ENCODE measurements around the gene CACHD1. TPM values are rescaled to one million over a fixed set of nuclear protein-coding genes. Genes with fewer than 3 reads are reported as not detected.

The CACHD1 gene
- total RNA-seq, 1 experiment from 2014 or later, result 8.4 TPM

DNA sequence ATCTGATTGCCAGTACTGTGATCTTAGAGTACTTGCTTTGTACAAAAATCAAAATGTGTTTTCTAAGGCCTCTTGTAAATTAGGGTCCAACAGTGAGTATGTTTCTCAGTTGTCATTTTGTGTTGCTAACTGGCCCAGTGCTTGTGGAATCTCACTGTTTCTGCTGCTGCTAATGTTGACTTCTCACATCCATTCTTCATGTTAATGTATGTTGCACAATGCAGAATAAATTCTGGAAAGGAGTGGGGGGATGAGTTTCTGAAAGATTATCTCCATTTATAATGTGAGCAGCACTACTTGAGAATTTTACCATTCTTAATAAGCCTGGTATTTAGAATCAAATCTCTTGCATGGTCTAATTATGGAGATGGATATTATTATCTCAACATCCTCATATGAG is 57.9 kb downstream of the CACHD1 start:
- H3K9me3 ChIP-seq (ENCODE audit: control insufficient read depth in 1 of 2, insufficient read depth in 1 of 2, low read depth in 1 of 2, low read length in 2 of 2), result no peaks in the 10 kb centered on the region
- intact Hi-C loops (cut with micrococcal nuclease), result no loop called here
- H3K4me1 ChIP-seq (ENCODE audit: control insufficient read depth in 1 of 2, insufficient read depth in 2 of 2, low read length in 2 of 2), result peaks cover 0 to 6% of the 10 kb centered on the region in 2 experiments; a peak in 1 of 4 replicates
- no TSS peak for BruUV-seq (replicated peaks)
- no peak overlapping the region for H3K27ac ChIP-seq (ENCODE audit: low read depth, low read length)
- no peak for DNase-seq (ENCODE audit: low read depth, low spot score)
- ATAC-seq, result no peak
- H3K9me2 ChIP-seq (ENCODE audit: insufficient read depth), result no peaks in the 10 kb centered on the region
- H3K27me3 ChIP-seq (ENCODE audit: insufficient read depth, low read length), result no peaks in the 10 kb centered on the region
- H2AFZ ChIP-seq (ENCODE audit: low read depth, low read length, poor library complexity, severe bottlenecking), result no peak overlapping the region
- no peak overlapping the region for H3K9ac ChIP-seq (ENCODE audit: low read length)
- ChIA-PET CTCF (no interaction called here), POLR2A (no interaction called here), RAD21 (ENCODE audit: low non-redundant PET in 1 of 2, low total read pairs in 2 of 2, uncharacterized antibody in 2 of 2, unreplicated experiment in 2 of 2) (no interaction called here)
- no peak overlapping the region for H3K4me3 ChIP-seq (replicated peaks in 1 of 2; ENCODE audit: low read depth in 1 of 2, low read length in 2 of 2)
- H3K4me2 ChIP-seq (ENCODE audit: low read length), result no peak overlapping the region
- TF ChIP-seq FOSL1 (IDR thresholded peaks at IDR 0.05; ENCODE audit: low read depth) (no peak), SP1 (IDR thresholded peaks at IDR 0.05; ENCODE audit: low read depth) (no peak), JUND (IDR thresholded peaks at IDR 0.05) (no peak), CBX3 (IDR thresholded peaks at IDR 0.05; ENCODE audit: low read depth) (no peak)
- no peaks in the 10 kb centered on the region for H3K36me3 ChIP-seq (ENCODE audit: control insufficient read depth in 1 of 2, insufficient read depth in 2 of 2, low read length in 2 of 2)
- no peaks in the 10 kb centered on the region for H4K20me1 ChIP-seq (ENCODE audit: insufficient read depth)
- peaks cover 12% of the 10 kb centered on the region for H3K79me2 ChIP-seq (ENCODE audit: insufficient read depth, low read length)

- ChIA-PET POLR2A (no interaction called here), CTCF (no interaction called here), RAD21 (ENCODE audit: low non-redundant PET in 1 of 2, low total read pairs in 2 of 2, uncharacterized antibody in 2 of 2, unreplicated experiment in 2 of 2) (no interaction called here)
- no peak overlapping the region for H3K4me3 ChIP-seq (replicated peaks in 1 of 2; ENCODE audit: low read depth in 1 of 2, low read length in 2 of 2)
- H3K9me2 ChIP-seq (ENCODE audit: insufficient read depth), result no peaks in the 10 kb centered on the region
- no peak for ATAC-seq
- H3K9ac ChIP-seq (ENCODE audit: low read length), result no peak overlapping the region
- H3K79me2 ChIP-seq (ENCODE audit: insufficient read depth, low read length), result peaks cover 15% of the 10 kb centered on the region
- no TSS peak for BruUV-seq (replicated peaks)
- DNase-seq (ENCODE audit: low read depth, low spot score), result no peak
- intact Hi-C loops (cut with micrococcal nuclease), result no loop called here
- H3K27ac ChIP-seq (ENCODE audit: low read depth, low read length), result no peak overlapping the region
- no peaks in the 10 kb centered on the region for H4K20me1 ChIP-seq (ENCODE audit: insufficient read depth)
- H3K9me3 ChIP-seq (ENCODE audit: control insufficient read depth in 1 of 2, insufficient read depth in 1 of 2, low read depth in 1 of 2, low read length in 2 of 2), result no peaks in the 10 kb centered on the region
- H3K4me2 ChIP-seq (ENCODE audit: low read length), result no peak overlapping the region
- no peaks in the 10 kb centered on the region for H3K36me3 ChIP-seq (ENCODE audit: control insufficient read depth in 1 of 2, insufficient read depth in 2 of 2, low read length in 2 of 2)
- peaks cover 0 to 7% of the 10 kb centered on the region in 2 experiments; a peak in 1 of 4 replicates for H3K4me1 ChIP-seq (ENCODE audit: control insufficient read depth in 1 of 2, insufficient read depth in 2 of 2, low read length in 2 of 2)
- no peaks in the 10 kb centered on the region for H3K27me3 ChIP-seq (ENCODE audit: insufficient read depth, low read length)
- H2AFZ ChIP-seq (ENCODE audit: low read depth, low read length, poor library complexity, severe bottlenecking), result no peak overlapping the region
- TF ChIP-seq ELF1 (IDR thresholded peaks at IDR 0.05; ENCODE audit: borderline replicate concordance, low read depth), result no peak
- no peak for TF ChIP-seq POLR2AphosphoS5 (IDR thresholded peaks at IDR 0.05; ENCODE audit: low read depth, low read length)
- no peak for TF ChIP-seq SRF (IDR thresholded peaks at IDR 0.05; ENCODE audit: low read depth)
- no peak for TF ChIP-seq ZNF274 (IDR thresholded peaks at IDR 0.05; ENCODE audit: low read depth, low read length)
- TF ChIP-seq ZBTB33 (IDR thresholded peaks at IDR 0.05; ENCODE audit: extremely low read depth, insufficient replicate concordance, low read length), result no peak
- no peak for TF ChIP-seq SP1 (IDR thresholded peaks at IDR 0.05; ENCODE audit: low read depth)
- no peak for TF ChIP-seq FOSL1 (IDR thresholded peaks at IDR 0.05; ENCODE audit: low read depth)
- no peak for TF ChIP-seq CTCF (IDR thresholded peaks at IDR 0.05 in 2 of 3, conservative IDR thresholded peaks at IDR 0.05 in 1 of 3; ENCODE audit: borderline replicate concordance in 1 of 3, insufficient read depth in 1 of 3, low read depth in 2 of 3, low read length in 2 of 3)
- TF ChIP-seq CBX3 (IDR thresholded peaks at IDR 0.05; ENCODE audit: low read depth), result no peak
- TF ChIP-seq EZH2phosphoT487 (IDR thresholded peaks at IDR 0.05; ENCODE audit: borderline replicate concordance), result no peak
- TF ChIP-seq ZFX (IDR thresholded peaks at IDR 0.05), result no peak
- no peak for TF ChIP-seq JUND (IDR thresholded peaks at IDR 0.05)
- no peak for TF ChIP-seq YY1 (IDR thresholded peaks at IDR 0.05; ENCODE audit: extremely low read depth, insufficient replicate concordance, low read depth, low read length)
- TF ChIP-seq, protein P1, sequence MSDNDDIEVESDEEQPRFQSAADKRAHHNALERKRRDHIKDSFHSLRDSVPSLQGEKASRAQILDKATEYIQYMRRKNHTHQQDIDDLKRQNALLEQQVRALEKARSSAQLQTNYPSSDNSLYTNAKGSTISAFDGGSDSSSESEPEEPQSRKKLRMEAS (IDR thresholded peaks at IDR 0.05), result no peak
- no peak for TF ChIP-seq EZH2 (IDR thresholded peaks at IDR 0.05)
- TF ChIP-seq POLR2A (IDR thresholded peaks at IDR 0.05; ENCODE audit: borderline replicate concordance, extremely low read depth, insufficient read depth, insufficient read length), result no peak
- TF ChIP-seq CEBPB (IDR thresholded peaks at IDR 0.05; ENCODE audit: low read depth), result no peak
Measured at GRCh38 chr1:64530969-64531692, 61.2 kb downstream of the CACHD1 start.

All from HCT116 (cell line).